Stimulated activated CD4-positive, alpha-beta T cell treated with anti-CD3 and anti-CD28 coated beads, Interleukin-4, amount 100 ng/mL, for 24 hours (primary cell): Measurements from ENCODE around the gene UNC5A.
"Not testable (repeated sequence)": the region's sequence is repeated elsewhere in the genome, so short reads cannot be mapped to it uniquely, and the experiment has no call there.

Experiments
- DNase-seq: peaks from one replicate; pipeline ENCODE4 v3.0.0-alpha.2; 2020

UNC5A gene

GRCh38 chr5:176866707-176867310, 56.5 kb downstream of the UNC5A start:
- DNase-seq: no peak

- no peak for DNase-seq
Observed at GRCh38 chr5:176868126-176868525, 57.8 kb downstream of the UNC5A start.

GRCh38 chr5:176868731-176869130, 58.4 kb downstream of the UNC5A start:
- no peak for DNase-seq

- DNase-seq: no peak
Observed at GRCh38 chr5:176869501-176870109, 59.2 kb downstream of the UNC5A start.

GRCh38 chr5:176870110-176870591, 59.8 kb downstream of the UNC5A start:
- DNase-seq: no peak

DNA sequence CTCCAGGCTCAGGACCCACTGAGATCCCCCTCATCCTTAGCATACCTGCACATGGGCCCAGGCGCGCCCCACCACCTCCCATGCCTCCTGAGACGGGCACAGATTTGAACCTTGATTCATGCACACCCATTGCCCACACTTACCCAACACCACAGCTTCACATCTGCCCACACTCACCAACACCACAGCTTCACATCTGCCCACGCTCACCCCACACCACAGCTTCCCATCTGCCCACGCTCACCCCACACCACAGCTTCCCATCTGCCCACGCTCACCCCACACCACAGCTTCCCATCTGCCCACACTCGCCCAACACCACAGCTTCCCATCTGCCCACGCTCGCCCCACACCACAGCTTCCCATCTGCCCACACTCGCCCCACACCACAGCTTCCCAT, 60.3 kb downstream of the UNC5A start:
- DNase-seq: not testable (repeated sequence)

GRCh38 chr5:176872586-176872985, 62.2 kb downstream of the UNC5A start:
- DNase-seq: not testable (repeated sequence)

GRCh38 chr5:176873011-176873410, 62.7 kb downstream of the UNC5A start:
- DNase-seq: not testable (repeated sequence)

DNA sequence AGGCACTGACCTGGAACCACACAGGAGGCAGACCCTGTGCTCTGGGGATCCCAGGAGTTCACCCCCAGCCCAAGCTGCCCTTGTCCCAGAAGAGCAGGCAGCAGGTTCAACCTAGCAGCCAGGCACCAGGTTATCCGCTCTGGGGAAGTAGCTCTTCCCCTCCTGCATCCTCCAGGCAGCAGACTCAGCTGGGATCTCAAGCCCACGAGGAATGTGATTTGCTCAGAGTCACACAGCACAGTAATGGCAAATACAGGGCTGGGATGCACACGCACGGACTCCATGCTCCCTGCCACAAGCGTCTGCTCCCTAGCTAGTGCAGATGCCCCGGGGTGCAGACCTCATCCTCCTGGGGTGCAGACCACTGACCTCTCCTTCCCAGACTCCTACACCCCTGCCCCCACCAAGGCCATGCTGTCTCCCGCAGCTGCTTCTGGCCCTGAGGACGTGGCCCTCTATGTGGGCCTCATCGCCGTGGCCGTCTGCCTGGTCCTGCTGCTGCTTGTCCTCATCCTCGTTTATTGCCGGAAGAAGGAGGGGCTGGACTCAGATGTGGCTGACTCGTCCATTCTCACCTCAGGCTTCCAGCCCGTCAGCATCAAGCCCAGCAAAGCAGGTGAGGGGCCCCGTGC, 63.3 kb downstream of the UNC5A start:
- DNase-seq: no peak

GRCh38 chr5:176874198-176874780, 63.9 kb downstream of the UNC5A start:
- DNase-seq: no peak

- no peak for DNase-seq
Observed at GRCh38 chr5:176875014-176875550, 64.7 kb downstream of the UNC5A start.

DNA sequence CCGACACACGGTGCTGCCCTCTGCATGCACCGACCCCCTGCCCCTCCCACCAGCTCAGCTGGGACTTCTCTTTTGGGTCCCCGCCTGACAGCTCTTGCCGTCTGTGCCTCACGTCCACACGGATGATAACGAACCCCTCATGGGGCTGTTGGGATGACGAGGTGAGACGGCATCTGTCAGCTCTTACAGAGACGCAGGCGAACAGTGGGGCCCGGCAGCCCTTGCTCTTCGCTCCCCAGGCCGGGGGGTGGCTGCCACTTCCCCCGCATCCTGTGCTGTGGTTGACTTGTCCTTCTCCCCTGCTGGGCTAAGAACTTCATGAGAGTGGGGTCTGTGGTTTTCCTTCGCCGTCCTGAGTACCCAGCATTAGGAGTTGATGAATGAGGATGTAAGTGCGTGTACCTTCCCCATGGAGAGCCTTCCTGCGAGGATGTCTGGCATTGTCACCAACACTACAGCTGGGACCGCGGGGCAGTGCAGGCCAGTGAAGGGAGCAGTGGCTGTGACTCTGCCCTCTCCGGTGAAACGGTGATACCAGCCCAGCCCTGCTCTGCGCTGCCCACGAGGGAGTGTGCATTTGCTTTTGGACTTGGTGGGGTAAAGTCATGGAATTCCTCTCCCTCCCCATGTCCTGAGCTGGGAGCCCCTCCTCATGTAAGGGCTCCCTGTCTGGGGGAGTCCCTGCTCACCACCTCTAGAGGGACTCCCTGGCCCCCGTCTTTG, 65.6 kb downstream of the UNC5A start:
- DNase-seq: no peak

DNA sequence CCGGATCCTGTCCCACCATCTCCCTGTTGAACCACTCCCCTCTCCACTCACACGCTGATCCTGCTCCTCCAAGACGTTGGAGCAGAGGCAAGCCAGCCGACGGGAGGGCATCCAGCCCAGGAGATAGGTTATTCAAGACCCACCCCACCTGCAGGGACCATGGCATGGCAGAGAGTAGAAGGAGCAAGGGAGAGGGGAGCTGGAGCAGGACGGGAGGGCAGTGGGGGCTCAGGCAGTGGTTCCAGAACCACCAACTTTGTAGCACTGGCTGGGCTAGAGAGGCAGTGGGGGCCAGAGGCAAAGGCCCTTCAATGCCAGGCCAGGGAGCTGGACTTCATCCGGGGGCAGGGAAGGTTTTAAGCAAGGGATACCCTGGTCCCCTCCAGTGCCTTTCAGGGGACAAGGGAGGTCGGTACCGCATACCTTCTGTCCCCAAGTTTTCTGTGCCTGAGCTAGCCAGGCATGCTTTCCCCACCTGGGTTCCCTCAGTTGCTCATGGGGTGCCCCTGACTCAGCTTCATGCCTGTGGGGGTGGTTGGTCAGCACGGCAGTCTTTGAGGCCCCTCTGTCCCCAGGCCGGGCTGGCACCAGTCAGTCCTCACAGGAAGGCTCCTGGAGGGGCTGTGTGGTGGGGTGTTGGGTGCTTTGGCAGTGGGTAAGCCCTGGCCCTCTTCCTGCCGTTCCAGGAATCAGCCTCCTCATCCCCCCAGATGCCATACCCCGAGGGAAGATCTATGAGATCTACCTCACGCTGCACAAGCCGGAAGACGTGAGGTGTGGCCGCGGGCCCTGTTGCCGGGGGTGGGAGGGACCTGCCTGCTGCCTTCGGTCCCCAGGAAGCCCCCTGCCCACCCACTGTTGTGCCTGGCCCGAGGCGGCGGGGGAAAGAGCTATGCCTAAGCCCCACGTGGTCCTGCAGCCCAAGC, 66.4 kb downstream of the UNC5A start:
- DNase-seq: no peak

DNA sequence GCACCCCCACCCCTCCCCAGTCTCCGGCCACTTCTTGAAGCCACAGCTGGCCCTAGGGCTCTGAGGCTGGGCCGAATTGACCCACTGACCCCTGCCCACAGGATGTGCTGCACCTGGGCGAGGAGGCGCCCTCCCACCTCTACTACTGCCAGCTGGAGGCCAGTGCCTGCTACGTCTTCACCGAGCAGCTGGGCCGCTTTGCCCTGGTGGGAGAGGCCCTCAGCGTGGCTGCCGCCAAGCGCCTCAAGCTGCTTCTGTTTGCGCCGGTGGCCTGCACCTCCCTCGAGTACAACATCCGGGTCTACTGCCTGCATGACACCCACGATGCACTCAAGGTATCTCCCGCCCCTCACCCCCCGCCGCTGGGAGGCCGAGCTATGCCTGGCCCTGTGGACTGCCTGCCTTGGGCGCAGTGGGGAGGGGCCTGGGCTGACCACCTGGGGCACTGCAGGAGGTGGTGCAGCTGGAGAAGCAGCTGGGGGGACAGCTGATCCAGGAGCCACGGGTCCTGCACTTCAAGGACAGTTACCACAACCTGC, 67.5 kb downstream of the UNC5A start:
- no peak for DNase-seq

- DNase-seq: no peak
Observed at GRCh38 chr5:176878463-176878862, 68.1 kb downstream of the UNC5A start.

DNA sequence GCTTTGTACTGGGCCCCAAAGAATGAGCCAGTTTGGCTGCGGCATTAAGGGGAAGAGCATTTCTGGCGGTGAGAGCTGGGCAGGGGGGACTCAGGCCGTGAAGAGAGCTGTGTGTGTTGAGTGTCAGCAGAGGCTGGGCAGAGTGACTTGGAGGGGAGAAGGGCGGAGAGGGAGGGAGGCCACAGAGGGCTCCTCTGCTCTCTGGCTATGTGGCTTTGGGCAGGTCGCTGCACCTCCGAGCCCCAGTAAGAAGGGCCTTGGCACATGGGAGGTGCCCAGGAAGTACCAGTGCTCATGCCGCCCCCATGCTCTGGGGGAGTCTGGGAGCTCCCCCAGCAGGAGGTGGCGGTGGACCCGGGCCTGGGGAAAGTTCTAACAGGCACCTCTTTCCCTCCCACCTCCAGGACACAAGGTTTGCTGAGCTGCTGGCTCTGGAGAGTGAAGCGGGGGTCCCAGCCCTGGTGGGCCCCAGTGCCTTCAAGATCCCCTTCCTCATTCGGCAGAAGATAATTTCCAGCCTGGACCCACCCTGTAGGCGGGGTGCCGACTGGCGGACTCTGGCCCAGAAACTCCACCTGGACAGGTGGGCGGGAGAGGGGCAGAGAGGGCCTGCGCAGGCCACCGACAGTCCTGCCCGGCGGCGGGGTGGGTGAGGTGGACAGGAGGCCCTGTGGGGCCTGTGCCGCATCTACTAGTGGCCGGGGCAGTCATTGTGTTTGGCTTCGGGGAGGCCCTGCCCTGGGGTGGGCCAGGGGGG, 68.7 kb downstream of the UNC5A start:
- DNase-seq: no peak

- DNase-seq: no peak
Observed at GRCh38 chr5:176879663-176880361, 69.5 kb downstream of the UNC5A start.

GRCh38 chr5:176880366-176881020, 70.1 kb downstream of the UNC5A start:
- DNase-seq: no peak

GRCh38 chr5:176881021-176881749, 70.8 kb downstream of the UNC5A start:
- DNase-seq: no peak
